GM21737 (cell line): ENCODE data around the gene WNT5A.
"Not testable (repeated sequence)": the region's sequence is repeated elsewhere in the genome, so short reads cannot be mapped to it uniquely, and the experiment has no call there.

Experiments
- ATAC-seq: cut with Tn5 transposase; IDR thresholded peaks from one replicate; pipeline ENCODE4 v1.9.1; 2021; ENCODE audit warnings: mild to moderate bottlenecking, moderate library complexity; ENCODE audit not compliant: unreplicated experiment

WNT5A gene

GRCh38 chr3:55507808-55508207, 20.7 kb upstream of the WNT5A start:
- ATAC-seq, result no peak

GRCh38 chr3:55505776-55506175, 18.7 kb upstream of the WNT5A start:
- no peak for ATAC-seq

- ATAC-seq, result not testable (repeated sequence)
Measured at GRCh38 chr3:55505102-55505501, 18.0 kb upstream of the WNT5A start.

- ATAC-seq, result no peak
Measured at GRCh38 chr3:55501905-55502304, 14.8 kb upstream of the WNT5A start.

- ATAC-seq, result no peak
Measured at GRCh38 chr3:55500555-55501330, 13.6 kb upstream of the WNT5A start.

- ATAC-seq, result no peak
Measured at GRCh38 chr3:55498520-55498919, 11.4 kb upstream of the WNT5A start.

- no peak for ATAC-seq
Measured at GRCh38 chr3:55497250-55497649, 10.1 kb upstream of the WNT5A start.

GRCh38 chr3:55494976-55495375, 7.9 kb upstream of the WNT5A start:
- ATAC-seq, result no peak

GRCh38 chr3:55492976-55493375, 5.9 kb upstream of the WNT5A start:
- no peak for ATAC-seq

GRCh38 chr3:55491296-55491816, 4.2 kb upstream of the WNT5A start:
- no peak for ATAC-seq

- no peak for ATAC-seq
Measured at GRCh38 chr3:55490276-55490913, 3.3 kb upstream of the WNT5A start.

- ATAC-seq, result no peak
Measured at GRCh38 chr3:55489798-55490132, 2.7 kb upstream of the WNT5A start.

GRCh38 chr3:55488398-55489055, 1.4 kb upstream of the WNT5A start:
- ATAC-seq, result no peak

- ATAC-seq, result no peak
Measured at GRCh38 chr3:55487381-55488241, 505 bp upstream of the WNT5A start.

GRCh38 chr3:55486101-55486856, 827 bp downstream of the WNT5A start:
- ATAC-seq, result no peak

- ATAC-seq, result no peak
Measured at GRCh38 chr3:55484801-55485791, 2.0 kb downstream of the WNT5A start.

- ATAC-seq, result no peak
Measured at GRCh38 chr3:55484191-55484689, 2.9 kb downstream of the WNT5A start.

GRCh38 chr3:55483196-55484095, 3.7 kb downstream of the WNT5A start:
- ATAC-seq, result no peak
